HG02943 (cell line): ENCODE results near the gene UGT1A5.

Experiments
- ATAC-seq: cut with Tn5 transposase; IDR thresholded peaks from one replicate; pipeline ENCODE4 v1.9.1; 2021; ENCODE audit warnings: mild to moderate bottlenecking, low read depth, moderate library complexity; ENCODE audit not compliant: unreplicated experiment

The UGT1A5 gene

DNA sequence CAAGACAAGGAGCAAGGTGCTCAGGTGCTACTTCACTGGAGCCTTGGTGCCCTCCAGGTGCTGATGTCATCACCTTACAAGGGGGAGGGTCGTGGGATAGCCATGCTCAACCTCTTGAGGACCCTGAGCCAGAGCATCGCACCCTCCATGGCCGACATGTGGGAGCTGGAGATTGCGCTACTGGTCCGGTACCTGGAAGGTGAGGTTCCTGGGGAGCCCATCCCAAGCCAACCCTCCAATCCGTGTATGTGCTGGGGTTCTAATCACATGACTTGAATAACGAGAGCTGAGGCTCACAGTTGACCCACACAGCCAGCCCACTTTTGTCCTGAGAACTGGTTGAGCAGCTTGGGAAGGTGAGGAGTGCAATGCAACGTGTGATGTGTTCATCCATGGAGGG lies 91.3 kb downstream of the UGT1A5 start:
- no peak for ATAC-seq

DNA sequence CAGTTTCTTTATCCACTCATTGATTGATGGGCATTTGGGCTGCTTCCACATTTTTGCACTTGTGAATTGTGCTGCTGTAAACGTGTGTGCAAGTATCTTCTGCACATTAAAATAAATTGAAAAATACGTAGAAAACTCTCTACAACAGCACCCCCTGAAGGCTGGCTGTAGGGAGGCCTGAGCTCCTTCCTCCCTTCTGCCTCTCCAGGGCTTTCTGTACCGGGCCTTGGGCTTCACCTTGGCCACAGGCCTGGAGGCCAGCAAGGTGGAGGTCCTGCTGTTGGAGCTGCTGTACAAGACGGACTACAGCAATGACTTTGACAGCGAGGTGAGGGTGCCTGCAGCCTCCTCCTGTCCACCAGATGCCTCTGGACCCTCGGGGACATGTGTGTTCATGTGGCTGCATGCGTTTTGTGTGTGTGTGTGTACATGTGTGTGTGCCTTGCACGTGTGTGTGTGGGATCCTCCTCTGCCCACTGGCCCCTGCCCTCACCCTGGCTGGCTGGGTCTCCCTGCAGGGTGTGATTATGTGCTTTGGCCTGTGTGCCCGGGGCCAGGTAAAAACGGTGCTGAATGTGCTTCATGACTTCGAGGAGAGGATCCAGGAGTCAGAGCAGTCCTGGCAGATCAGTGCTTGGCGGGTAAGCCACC lies 94.6 kb downstream of the UGT1A5 start:
- no peak for ATAC-seq

GRCh38 chr2:233807966-233808935 lies 95.5 kb downstream of the UGT1A5 start:
- ATAC-seq: no peak

DNA sequence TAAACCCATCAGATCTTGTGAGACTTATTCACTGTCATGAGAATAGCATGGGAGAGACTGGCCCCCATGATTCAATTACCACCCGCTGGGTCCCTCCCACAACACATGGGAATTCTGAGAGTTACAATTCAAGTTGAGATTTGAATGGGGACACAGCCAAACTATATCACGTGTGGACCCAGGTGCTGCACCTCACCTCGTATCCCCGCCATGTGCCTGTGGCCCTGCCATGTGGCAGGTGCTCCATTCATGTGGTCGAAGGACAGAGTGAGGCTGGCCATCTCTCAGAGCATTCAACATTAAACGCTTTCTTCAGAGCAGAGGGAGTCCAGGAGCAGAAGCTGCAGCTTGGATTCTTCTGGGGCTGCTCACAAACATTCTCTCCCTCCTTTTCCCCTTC lies 97.7 kb downstream of the UGT1A5 start:
- ATAC-seq: no peak

DNA sequence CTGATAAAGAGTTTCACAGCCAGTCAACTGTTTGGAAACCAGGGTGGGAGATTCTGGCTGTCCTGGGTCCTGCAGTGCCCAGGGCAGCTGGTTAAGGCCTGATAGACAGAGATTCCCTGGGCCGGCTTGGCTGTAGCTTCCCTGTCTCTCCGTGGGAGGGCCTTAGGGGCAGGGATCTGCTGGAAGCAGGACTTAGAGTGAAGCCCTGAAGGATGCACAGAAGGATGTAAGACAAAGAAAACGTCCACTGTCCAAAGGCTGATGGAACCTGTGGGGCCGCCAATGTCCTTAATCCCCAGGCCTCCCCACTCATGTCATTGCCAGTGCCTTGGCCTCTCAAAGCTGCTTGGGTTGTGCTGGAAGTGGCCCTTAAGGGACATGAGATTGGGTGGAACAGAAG lies 98.4 kb downstream of the UGT1A5 start:
- no peak for ATAC-seq

DNA sequence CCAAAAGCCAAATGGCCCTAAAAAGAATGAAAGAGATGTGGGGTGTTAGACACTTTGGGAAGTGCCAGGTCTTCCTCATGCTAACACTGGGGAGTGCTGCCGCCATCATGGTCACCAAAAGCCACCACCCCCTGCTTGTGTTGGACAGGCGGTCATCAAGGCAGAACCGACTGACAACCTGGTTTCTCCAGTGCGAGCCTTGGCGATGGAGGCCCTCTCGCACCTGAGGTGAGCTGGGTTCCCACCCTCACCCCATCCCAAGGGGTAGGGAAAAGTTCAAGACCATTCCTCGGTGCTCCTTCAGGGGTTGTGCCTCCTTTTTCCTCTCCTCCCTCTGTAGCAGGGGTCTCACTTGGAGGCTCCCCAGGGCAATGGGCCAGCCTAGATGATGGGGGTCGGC lies 99.0 kb downstream of the UGT1A5 start:
- no peak for ATAC-seq

GRCh38 chr2:233813236-233814055 lies 100.7 kb downstream of the UGT1A5 start:
- ATAC-seq: no peak

- ATAC-seq: no peak
Observed at GRCh38 chr2:233814056-233814835, 101.5 kb downstream of the UGT1A5 start.

GRCh38 chr2:233815861-233816260 lies 103.2 kb downstream of the UGT1A5 start:
- ATAC-seq: no peak

DNA sequence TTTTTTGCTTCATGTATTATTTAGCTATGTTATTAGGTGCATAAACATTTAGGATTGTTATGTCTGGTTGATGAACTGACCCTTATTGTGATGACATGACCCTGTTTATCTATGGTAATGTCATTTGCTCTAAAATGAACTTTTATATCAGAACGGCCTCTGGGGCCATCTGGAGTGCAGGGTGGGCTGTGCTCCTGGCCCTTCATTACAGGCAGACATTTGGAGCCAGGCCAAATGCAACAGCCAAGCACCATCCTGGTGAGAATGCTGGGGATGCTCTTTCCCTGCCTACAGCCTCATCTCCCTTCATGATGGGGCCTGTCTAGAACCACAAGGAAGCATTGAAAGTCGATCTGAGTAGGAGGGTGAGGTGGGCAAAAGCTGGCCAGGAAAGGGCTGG lies 103.6 kb downstream of the UGT1A5 start:
- no peak for ATAC-seq

- ATAC-seq: no peak
Observed at GRCh38 chr2:233816771-233817170, 104.1 kb downstream of the UGT1A5 start.

DNA sequence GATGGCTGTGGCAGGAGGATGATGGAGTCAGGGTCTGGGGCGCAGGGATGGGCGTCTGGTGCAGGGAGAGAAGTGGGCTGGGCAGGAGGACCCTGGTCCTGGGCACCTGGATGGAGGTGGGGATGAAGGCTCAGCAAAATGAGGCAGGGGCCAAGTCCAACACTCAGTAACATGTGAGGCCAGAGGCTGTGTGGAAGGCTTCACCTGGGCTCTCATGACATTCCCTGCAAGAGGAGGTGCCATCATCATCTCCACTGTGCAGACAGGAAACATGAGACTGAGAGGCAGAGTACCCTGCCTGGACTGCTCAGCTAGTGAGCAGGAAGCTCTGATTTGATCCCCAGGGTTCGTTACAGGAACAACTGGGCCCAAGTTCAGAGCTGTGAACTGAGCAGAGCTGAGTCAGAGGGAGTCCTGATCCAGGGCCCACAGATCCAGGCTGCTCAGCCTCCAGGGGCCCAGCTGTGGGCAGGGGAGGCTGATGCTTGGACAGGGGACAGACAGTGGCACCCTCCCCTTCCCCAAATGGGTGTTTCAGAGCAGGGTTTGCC lies 104.7 kb downstream of the UGT1A5 start:
- no peak for ATAC-seq

GRCh38 chr2:233817995-233818638 lies 105.4 kb downstream of the UGT1A5 start:
- ATAC-seq: no peak

DNA sequence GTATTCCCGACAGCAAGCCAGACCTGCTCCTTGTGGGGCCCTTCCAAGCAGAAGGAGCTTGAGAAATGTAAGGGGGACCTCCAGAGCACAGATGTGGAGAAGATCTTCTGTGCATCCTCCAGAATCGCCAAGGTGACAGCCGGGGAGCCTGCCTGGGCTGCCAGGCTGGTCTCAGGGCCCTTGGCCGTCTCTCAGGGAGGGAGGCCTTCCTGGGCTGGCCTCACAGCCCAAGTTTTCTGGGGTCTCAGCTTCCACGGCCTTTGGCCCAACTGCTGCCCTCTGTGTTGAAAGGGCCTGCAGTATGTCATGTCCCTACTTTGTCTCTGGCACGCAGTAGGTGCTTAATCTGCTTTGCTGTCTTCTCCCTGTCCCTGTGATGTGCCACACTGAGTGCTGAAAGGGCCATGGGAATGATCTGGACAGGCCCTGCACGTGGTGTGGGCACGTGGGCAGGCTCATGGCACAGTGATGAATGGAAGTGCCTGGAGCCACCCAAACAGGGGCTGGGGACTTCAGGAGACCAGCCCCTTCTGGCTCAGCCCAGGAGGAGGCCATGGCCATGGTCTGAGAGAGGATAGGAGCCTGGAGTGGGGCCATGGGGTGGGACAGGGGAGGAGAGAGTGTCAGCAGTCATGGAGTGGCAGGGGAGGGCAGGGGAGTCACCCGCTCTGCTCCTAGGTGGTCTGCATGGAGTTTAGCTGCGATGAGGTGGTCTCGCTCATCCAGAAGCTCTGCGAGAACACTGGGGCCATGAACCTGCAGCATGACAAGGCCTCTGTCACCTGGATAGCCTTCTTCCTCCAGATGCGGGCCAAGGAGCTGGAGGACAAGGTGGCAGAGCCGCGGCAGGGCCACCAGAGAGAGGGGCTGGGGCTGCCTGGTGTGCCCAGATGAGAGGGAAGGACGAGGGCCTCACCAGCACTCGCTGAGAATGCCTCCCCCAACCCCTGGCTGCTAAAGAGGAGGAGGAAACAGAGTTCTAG lies 106.2 kb downstream of the UGT1A5 start:
- ATAC-seq: no peak

DNA sequence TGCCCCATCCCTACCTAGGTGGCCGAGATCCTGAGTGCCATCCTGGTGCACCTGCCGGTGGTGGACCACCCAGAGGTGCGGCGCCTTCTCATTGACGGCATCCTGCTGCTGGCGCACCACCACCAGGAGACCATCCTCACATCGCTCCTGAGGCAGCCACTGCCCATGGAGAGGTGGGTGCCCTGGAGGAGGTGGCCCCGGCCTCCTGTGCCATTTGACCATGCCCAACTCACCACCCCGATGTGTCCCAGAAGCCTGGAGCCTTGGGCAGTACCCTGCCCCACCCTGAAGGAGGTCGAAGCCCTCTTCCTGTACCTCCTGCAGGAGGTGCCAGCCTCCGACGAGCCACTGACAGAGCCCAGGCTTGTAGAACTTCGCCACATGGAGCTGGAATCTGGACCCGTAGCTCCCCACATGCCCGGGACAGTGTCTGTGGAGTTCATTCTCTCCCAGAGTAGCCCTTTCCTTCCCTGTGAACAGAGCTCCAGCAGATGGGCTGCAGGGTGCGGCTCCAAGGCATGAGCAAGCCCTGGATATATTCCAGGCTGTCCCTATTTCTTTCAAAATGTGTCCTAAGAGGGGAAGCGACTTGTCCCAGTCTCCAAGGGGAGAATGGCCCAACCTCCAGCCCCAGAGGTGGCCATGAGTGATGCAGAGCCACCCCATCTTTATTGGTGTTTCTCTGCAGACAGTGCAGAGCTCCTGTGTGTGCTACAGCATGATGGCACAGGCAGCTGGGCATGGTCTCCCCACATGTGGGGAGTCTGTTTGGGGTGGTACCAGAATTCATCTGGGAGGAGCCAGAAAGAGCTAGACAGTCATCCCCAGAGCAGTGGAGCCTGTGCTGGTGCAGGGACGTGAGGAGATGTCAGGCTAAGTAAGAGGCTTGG lies 107.4 kb downstream of the UGT1A5 start:
- no peak for ATAC-seq

DNA sequence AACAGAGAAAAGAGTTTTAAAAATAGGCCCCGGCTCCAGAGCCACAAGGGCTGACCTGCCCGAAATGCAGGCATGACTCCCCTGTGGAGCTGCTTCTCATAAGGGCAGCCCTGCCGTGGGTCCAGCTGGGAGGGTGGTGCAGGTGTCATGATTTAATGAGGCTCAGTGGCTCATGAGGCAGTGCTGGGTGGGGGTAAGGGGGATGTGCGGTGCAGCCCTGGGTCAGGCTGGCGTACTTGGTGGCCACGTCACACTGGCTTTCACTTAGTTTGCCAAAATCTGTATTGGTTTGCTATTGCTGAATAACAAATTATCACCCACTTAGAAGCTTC lies 108.0 kb downstream of the UGT1A5 start:
- no peak for ATAC-seq

DNA sequence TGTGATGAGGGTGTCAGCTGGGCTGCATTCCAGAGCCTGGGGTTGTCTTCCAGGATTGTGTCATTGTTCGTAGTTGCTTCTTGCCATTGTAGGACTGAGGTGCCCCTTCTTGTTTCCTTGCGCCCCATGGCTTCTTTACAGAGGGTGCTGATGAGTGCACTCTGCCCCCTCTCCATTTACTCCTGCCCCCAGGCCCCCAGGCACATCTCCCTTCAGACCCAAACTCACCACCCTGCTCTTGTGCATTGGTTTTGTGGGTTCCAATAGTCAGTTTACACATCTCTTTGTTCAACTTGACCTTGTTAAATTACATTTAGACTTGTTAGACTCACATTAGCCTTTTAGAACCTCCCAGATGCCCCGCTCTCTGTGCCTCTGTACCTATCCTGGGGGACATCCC lies 108.5 kb downstream of the UGT1A5 start:
- ATAC-seq: no peak
